Activated CD4-positive, CD25-positive, alpha-beta regulatory T cell treated with anti-CD3 and anti-CD28 coated beads, Interleukin-2, amount 50 U/mL, for 16 hours (primary cell): ENCODE data around the gene PNCK.

Experiments
- DNase-seq: peaks from one replicate; pipeline ENCODE4 v3.0.0-alpha.2; 2020; ENCODE audit warnings: low read depth, low spot score

Gene PNCK

DNA sequence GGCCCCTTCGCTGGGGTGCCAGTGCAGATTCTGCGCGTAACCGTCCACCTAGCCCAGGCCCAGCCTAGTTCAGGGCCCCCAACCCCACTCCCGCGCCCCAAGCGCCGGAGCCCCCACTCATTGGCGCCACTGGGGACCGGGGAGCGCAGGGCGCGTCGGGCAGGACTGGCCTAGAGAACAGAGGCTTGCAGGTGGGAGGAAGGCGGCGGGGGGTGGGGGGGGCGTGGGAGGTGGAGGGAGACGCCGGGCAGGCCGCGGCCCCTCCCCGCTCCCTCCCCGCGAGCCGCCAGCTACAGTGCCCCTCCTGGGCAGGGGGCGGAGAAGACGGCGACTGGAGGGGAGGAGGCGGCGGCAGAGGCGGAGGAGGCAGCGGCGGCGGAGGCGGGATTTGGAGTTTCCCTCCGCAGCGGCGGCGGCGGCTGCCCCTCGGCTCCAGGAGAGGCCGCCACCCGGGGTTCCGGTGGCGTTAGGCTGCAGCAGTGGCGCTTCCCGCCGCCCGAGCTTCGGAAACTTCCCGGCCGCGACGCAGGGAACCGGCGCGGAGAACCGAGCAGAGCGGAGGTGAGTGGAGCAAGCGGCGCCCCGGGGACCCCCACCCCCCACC, 31.5 kb downstream of the PNCK start:
- no peak for DNase-seq

GRCh38 chrX:153641627-153642026, 32.0 kb downstream of the PNCK start:
- no peak for DNase-seq

DNA sequence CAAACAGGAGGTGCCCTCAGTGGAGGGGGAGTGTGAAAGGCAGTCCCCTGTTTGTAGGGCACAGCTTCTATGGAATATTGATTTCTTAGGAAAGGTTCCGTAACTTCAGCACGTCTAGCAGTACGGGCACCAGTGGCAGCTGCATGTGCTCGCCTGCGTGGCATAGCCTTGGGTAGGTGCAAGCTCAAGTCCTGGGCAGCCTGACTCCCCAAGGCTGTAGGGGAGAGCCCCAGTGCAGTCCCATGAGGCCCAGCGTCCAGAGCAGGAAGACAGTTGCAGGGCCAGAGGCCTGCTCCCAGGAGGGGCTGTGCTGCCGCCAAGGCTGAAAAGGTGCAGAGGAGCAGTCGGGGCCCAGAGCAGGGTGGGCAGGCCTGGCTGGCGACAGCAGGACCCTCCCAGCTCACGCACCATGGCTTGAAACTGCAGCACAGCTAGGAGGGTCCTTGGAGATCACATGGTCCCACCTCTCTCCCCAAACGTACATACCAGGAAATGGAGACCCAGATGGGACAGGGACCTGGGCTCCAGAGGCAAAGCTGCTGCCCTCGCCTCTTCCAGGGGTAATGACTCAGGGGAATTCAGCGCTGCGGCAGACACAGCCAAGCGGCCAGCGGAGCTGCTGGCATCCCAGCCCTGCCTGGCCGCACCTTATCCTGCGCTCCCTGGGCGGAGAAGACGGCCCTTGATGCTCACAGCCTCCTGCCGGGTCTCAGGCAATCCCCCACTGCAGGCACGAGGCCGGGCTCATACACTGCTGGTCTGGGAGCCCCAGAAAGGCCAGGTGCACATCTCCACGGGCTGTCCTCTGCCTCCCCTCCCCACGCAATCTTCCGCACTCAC, 32.7 kb downstream of the PNCK start:
- DNase-seq, result no peak

GRCh38 chrX:153640045-153640686, 33.4 kb downstream of the PNCK start:
- no peak for DNase-seq

GRCh38 chrX:153639177-153640044, 34.2 kb downstream of the PNCK start:
- no peak for DNase-seq

DNA sequence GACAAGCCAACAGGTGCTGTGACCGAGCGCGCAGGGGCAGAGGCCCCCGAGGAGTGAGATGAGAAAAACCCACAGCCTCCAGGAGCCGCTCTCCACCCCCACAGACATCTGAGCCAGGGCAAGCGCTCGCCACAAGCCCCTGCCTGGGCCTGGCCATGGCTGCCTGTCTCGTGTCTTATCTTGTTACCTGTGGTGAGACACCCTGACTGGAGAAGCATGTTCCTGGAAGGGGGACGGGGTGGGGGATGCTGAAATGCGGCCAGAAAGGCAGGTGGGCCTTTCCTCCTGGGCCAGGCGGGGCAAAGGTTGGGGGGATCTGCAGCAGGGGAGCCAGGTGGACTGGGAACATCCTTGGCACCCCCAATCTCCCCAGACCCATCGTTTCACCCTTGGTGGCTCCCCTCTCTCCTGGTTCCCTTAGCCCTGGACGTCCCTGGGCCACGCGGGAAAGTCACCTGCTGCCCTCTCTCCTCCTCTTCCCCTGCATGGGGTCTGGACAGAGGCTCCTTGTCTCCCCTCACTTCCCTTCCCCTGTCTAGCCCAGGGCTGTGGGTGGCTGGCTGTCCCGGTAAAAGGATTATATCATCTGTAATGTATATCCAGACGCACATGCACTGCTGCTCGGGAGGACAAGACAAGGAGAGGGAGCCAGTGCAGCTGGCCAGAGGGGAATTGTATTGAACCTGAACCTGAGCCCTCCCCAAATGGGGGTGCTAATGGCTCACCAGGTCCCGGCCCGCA, 35.0 kb downstream of the PNCK start:
- no peak for DNase-seq

GRCh38 chrX:153638041-153638371, 35.6 kb downstream of the PNCK start:
- no peak for DNase-seq

DNA sequence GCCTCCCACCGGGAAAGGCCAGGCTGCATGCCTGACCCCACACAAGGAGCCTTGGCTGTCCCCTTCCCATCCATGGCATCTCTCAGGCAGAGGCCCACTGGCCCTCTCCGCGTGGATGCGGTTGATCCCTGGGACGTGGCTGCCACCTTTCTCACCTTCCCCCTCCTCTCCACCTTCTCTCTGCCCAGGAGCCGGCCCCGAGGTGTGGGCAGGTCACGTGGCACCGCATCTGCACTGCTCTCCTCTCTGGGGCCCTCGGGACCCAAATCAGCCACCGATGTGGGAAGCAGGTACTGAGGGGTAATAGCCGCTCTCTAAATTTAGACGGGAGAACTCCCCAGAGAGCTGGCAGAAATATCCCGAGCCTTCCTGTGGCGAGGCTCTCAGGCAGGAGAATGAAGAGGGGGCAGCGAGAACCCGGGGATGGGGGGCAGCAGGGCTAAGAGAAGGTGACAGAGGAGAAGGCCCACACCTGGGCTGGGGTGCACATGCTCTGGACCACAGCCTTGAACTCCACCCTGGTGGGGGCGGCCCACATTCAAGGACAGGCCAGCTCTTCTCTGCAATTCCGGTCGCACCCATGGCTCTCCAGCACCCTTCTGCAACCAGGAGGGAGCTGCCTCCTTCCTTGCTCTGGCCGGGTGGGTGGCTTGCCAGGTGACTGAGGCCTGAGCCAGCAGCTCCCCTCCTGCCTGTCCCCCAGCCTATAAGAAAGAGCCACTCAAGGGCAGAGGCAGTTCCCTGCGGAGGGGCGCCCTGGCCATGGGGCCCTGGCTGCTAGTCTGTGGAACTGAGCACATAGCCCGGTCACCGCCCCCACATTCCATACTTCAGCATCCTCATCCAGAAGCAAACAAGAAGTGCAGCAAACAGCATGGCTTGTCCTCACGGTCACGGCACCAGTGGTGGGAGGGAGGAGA, 36.2 kb downstream of the PNCK start:
- DNase-seq, result no peak

DNA sequence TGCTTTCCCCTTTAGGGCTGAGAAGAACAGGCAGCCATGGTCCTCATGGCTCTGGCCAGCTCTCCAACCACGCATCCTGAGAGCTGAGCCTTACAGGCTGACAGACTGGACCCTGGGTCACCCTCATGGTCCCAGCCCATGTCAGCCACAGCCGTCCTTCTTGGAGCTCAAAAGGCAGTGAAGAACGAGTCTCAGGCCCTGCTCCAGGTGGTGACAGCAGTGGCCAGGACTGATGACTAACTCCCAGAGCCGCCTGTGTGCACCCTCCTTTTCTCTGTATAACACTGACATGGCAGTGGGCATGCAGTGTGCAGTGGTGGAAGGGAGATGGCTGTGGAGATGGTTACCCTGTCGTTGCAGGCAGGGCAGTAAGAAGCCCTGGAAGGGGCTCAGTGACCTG, 36.9 kb downstream of the PNCK start:
- no peak for DNase-seq

- no peak for DNase-seq
Measured at GRCh38 chrX:153635788-153636668, 37.6 kb downstream of the PNCK start.

DNA sequence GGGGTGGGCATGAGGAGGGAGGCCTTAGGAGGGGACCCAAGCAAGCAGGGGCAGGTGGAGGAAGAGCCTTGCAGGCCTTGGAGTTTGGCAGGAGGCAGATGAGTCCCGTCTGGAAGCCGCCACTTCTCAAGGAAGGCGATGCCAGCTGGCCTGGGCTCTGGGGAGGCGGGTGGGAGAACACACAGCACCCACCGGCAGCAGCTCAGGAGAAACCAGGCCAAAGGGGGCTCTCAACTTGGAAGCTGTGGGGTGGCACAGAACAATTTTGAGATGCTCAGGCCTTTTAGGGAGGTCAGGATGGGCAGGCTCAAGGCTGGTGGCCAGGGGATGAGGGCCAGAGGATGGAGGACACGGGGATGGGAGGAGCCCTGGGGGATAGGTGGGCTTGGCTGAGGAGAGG, 38.2 kb downstream of the PNCK start:
- DNase-seq, result no peak

- DNase-seq, result no peak
Measured at GRCh38 chrX:153634832-153635231, 38.8 kb downstream of the PNCK start.

- no peak for DNase-seq
Measured at GRCh38 chrX:153634236-153634635, 39.4 kb downstream of the PNCK start.

DNA sequence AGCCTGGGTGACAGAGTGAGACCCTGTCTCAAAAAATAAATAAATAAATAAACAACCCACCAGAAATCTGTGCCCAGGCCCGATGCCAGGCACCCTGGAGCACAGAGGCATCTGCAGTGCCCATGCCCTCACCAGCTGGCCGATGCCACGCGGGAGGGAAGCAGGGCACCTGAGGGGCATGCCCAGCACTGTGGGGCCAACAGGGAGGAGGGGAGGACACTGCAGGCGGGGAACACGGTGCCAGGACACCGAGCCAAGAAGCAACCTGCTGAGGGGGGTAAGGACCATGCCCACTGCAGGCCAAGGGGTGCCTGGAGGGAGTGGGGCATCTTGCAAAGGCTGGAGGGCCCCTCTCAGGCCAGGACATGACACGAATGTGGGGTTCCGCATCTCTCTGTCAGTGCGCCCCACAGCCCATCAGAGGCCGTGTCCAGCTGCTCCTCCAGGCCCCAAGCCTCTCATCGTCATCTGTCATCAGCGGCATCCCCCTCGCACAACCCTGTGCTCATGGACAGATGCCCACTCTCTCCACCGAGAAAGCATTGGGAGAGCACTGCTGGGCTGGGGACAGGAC, 39.9 kb downstream of the PNCK start:
- no peak for DNase-seq

- DNase-seq, result no peak
Measured at GRCh38 chrX:153633048-153633447, 40.6 kb downstream of the PNCK start.

DNA sequence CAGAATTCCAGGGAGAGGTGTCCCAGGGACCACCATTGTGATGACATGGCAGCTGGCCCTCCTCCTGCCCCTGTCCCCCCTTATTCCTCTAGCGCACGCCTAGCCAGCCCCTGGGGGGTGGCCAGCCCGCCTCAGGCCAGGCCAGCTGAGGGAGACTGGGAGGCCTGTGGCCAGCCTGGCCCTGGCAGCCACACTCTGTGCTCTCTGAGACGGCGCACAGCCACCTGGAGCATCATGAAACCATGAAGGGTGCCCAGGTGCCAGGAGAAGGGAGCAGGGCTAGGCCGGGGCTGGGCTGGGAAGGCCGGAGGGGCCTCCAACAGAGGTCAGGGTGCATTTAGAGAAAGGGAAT, 41.0 kb downstream of the PNCK start:
- no peak for DNase-seq

GRCh38 chrX:153631907-153632594, 41.6 kb downstream of the PNCK start:
- no peak for DNase-seq

DNA sequence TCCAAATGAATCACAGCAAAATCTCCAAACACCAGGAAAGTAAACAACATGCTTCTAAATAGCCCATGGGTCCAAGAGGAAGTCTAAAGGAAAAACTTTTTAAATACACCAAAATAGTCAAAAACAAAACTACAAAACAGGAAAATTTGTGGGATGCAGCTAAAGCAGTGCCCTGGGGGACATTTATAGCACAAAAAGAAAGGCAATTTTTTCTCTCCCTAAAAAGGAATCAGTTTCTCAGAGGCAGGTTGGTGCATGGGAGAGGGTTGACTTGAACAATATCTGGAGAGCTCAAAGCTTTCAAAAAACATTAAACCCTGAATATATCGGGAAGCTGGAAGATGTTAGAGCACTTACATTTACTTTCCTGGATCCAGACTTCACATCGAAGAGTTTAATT, 42.3 kb downstream of the PNCK start:
- no peak for DNase-seq
